ENCODE results near the gene ADCY2. TPM values are rescaled to one million over a fixed set of nuclear protein-coding genes. Genes with fewer than 3 reads are reported as not detected.
A peak's percentile ranks its signal among the peaks of the same experiment; 100 is the strongest.

Gene ADCY2
- total and polyA plus RNA-seq, 2 of the 13 experiments (the other 11 are each of a cell fraction or from before 2014, with no cell fraction given): not detected

DNA sequence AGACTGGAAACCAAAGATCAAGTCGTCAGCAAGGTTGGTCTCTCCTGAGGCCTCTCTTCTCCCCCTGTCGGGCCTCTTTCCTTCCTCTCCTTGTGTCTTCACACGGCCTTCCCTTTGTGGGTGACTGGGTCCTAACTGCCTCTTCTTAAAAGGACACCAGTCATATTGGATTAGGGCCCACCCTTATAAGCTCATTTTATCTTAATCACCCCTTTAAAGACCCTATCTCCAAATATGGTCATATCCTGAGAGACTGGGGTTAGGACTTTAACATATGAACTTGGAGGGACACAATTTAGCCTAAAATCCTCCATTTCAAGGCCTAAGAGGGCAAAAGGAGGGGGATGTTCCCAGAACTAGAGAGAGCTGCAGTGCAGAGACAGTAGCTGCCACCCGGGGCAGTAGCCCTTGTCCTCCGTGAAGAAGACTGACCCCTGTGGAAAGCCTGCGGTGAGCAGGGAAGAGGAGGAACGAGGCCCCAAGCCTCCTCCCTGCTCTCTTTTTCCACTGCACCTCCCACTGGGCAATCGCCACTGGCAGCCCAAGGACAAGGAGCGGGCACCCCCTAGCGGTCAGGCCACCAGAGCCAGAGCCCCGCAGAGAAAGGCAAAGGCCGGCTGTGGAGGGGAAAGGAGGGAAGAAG lies 420.1 kb downstream of the ADCY2 start (continued):
- TF ChIP-seq GFI1 (CRISPR knock-in tag; IDR thresholded peaks at IDR 0.05; ENCODE audit: borderline replicate concordance): no peak
- peak; percentile 3; the same call in 1 of the 2 replicates for TF ChIP-seq MTF2 (CRISPR knock-in tag; IDR thresholded peaks at IDR 0.05; ENCODE audit: borderline replicate concordance)
- TF ChIP-seq, protein P1, sequence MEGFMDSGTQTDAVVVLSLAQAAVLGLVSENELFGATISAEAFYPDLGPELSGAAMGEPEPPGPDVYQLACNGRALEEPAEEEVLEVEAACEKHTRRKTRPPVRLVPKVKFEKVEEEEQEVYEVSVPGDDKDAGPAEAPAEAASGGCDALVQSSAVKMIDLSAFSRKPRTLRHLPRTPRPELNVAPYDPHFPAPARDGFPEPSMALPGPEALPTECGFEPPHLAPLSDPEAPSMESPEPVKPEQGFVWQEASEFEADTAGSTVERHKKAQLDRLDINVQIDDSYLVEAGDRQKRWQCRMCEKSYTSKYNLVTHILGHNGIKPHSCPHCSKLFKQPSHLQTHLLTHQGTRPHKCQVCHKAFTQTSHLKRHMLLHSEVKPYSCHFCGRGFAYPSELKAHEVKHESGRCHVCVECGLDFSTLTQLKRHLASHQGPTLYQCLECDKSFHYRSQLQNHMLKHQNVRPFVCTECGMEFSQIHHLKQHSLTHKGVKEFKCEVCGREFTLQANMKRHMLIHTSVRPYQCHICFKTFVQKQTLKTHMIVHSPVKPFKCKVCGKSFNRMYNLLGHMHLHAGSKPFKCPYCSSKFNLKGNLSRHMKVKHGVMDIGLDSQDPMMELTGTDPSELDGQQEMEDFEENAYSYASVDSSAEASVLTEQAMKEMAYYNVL (CRISPR knock-in tag; IDR thresholded peaks at IDR 0.05; ENCODE audit: borderline replicate concordance): no peak
- no peak for TF ChIP-seq FOXP4 (CRISPR knock-in tag; IDR thresholded peaks at IDR 0.05)
- TF ChIP-seq ATF4 (CRISPR knock-in tag; IDR thresholded peaks at IDR 0.05): no peak
- TF ChIP-seq ARID3A (IDR thresholded peaks at IDR 0.05; ENCODE audit: low read depth, low read length): no peak
- TF ChIP-seq SRSF1 (optimal IDR thresholded peaks at IDR 0.05; ENCODE audit: low read depth, low read length): no peak
- no peak for TF ChIP-seq ZNF678 (CRISPR knock-in tag; IDR thresholded peaks at IDR 0.05)
- no peak for TF ChIP-seq RFX3 (CRISPR knock-in tag; IDR thresholded peaks at IDR 0.05)
- no peak for TF ChIP-seq IRF9 (CRISPR knock-in tag; IDR thresholded peaks at IDR 0.05; ENCODE audit: borderline replicate concordance)
- TF ChIP-seq SNAI1 (CRISPR knock-in tag; IDR thresholded peaks at IDR 0.05; ENCODE audit: borderline replicate concordance): no peak
- TF ChIP-seq, protein P2, sequence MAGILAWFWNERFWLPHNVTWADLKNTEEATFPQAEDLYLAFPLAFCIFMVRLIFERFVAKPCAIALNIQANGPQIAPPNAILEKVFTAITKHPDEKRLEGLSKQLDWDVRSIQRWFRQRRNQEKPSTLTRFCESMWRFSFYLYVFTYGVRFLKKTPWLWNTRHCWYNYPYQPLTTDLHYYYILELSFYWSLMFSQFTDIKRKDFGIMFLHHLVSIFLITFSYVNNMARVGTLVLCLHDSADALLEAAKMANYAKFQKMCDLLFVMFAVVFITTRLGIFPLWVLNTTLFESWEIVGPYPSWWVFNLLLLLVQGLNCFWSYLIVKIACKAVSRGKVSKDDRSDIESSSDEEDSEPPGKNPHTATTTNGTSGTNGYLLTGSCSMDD (CRISPR knock-in tag; IDR thresholded peaks at IDR 0.05): no peak
- TF ChIP-seq ZBTB7B (CRISPR knock-in tag; IDR thresholded peaks at IDR 0.05): no peak
- TF ChIP-seq POGZ (CRISPR knock-in tag; IDR thresholded peaks at IDR 0.05): 0 out of 2 replicates have a peak, but pooled peaks have one; percentile 12
- TF ChIP-seq MLXIP (CRISPR knock-in tag; IDR thresholded peaks at IDR 0.05; ENCODE audit: borderline replicate concordance): no peak
- TF ChIP-seq CCAR2 (optimal IDR thresholded peaks at IDR 0.05; ENCODE audit: low read depth, low read length): no peak
